Smooth muscle cell (in vitro differentiated cells): Measurements from ENCODE around the gene DLGAP1. TPM values are rescaled to one million over a fixed set of nuclear protein-coding genes. Genes with fewer than 3 reads are reported as not detected.

ENCODE experiments used
- DNase-seq: peaks from one replicate; lab custom pipeline; 2025; ENCODE audit not compliant: unreplicated experiment; lab: John Stamatoyannopoulos, UW
- H2AFZ ChIP-seq: fragments of 200-600 bp; sonication (generic); 2 replicates; pipeline ENCODE4 v1.6.0; 2016; ENCODE audit warnings: antibody characterized with exemption, low read depth, mild to moderate bottlenecking
- H3F3A ChIP-seq: fragments of 200-600 bp; sonication (generic); 2 replicates; pipeline ENCODE4 v1.6.0; 2017; ENCODE audit warnings: antibody characterized with exemption, low read depth
- H3K27ac ChIP-seq: fragments of 200-600 bp; sonication (generic); 2 replicates; pipeline ENCODE4 v1.5.1; 2016; ENCODE audit warnings: low read depth, mild to moderate bottlenecking
- H3K27me3 ChIP-seq: fragments of 200-600 bp; sonication (generic); 2 replicates; pipeline ENCODE4 v1.6.1; 2016; ENCODE audit warnings: low read depth, mild to moderate bottlenecking
- H3K36me3 ChIP-seq: fragments of 200-600 bp; sonication (generic); 2 replicates; pipeline ENCODE4 v1.5.1; 2016; ENCODE audit warnings: low read depth
- H3K4me1 ChIP-seq: fragments of 200-600 bp; sonication (generic); 2 replicates; pipeline ENCODE4 v1.5.1; 2016; ENCODE audit warnings: low read depth
- H3K4me2 ChIP-seq: fragments of 200-600 bp; sonication (generic); 2 replicates; pipeline ENCODE4 v1.6.0; 2016; ENCODE audit warnings: mild to moderate bottlenecking
- H3K4me3 ChIP-seq: fragments of 200-600 bp; sonication (generic); 2 replicates; pipeline ENCODE4 v1.5.1; 2016; ENCODE audit warnings: mild to moderate bottlenecking
- H3K79me2 ChIP-seq: fragments of 200-600 bp; sonication (generic); 2 replicates; pipeline ENCODE4 v1.6.0; 2016; ENCODE audit warnings: low read depth, mild to moderate bottlenecking
- H3K9ac ChIP-seq: fragments of 200-600 bp; sonication (generic); 2 replicates; pipeline ENCODE4 v1.6.0; 2016; ENCODE audit warnings: low read depth
- H3K9me3 ChIP-seq: fragments of 200-600 bp; sonication (generic); replicated peaks from 2 replicates; pipeline ENCODE4 v1.5.1; 2016; ENCODE audit warnings: low read depth
- H4K20me1 ChIP-seq: fragments of 200-600 bp; sonication (generic); 2 replicates; pipeline ENCODE4 v1.6.0; 2016; ENCODE audit warnings: low read depth
- WGBS: methylation state at CpG from one replicate; pipeline ENCODE4 v1.1.7; 2016; ENCODE audit warnings: low lambda C conversion rate; 5-methylcytosine and 5-hydroxymethylcytosine counted together
- polyA plus RNA-seq: library from polyadenylated mRNA; unstranded; fragments of >200 nt; fragmentation: Nextera tagmentation; extraction: Ambion mirVana; gene quantifications from 2 replicates; pipeline ENCODE4 v1.2.1, GENCODE V29; 2016
- total RNA-seq: library from RNA; depleted of rRNA; stranded (reverse); fragments of >200 nt; gene quantifications from 2 replicates; pipeline ENCODE4 v1.2.3, GENCODE V29; 2014
- TF ChIP-seq, protein P1 (sequence below): fragments of 200-600 bp; sonication (generic); IDR thresholded peaks from 2 replicates; pipeline ENCODE4 v1.5.1; 2017; ENCODE audit warnings: borderline replicate concordance, mild to moderate bottlenecking, antibody characterized with exemption; ENCODE audit not compliant: insufficient read depth, poor library complexity, severe bottlenecking

Gene DLGAP1
- total and polyA plus RNA-seq, 2 experiments from 2014 or later: 2.6 to 11.3 TPM

DNA sequence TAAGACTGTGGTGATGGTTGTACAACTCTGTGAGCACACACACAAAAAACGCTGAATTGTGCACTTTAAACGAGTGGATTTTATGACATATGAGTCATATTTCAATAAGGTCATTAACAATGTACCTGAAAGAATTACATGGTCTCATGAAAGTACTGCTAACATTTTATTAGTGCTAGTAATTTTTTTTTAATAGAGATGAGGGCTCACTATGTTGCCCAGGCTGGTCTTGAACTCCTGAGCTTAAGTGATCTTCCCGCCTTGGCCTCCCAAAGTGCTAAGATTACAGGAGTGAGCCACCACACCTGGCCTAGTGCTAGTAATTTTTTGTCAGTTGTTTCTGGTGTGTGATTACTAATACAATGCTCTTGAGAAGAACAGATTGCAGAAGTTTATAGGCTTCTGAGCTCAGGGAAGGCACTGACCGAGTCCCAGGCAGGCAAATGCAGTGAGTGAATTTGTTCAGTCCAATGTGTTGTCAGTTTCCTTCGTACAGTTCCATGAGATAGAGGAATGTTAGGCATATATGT, 828.1 kb downstream of the DLGAP1 start:
- no peak overlapping the region for H3K4me2 ChIP-seq
- no peak overlapping the region for H3K9ac ChIP-seq
- TF ChIP-seq, protein P1, sequence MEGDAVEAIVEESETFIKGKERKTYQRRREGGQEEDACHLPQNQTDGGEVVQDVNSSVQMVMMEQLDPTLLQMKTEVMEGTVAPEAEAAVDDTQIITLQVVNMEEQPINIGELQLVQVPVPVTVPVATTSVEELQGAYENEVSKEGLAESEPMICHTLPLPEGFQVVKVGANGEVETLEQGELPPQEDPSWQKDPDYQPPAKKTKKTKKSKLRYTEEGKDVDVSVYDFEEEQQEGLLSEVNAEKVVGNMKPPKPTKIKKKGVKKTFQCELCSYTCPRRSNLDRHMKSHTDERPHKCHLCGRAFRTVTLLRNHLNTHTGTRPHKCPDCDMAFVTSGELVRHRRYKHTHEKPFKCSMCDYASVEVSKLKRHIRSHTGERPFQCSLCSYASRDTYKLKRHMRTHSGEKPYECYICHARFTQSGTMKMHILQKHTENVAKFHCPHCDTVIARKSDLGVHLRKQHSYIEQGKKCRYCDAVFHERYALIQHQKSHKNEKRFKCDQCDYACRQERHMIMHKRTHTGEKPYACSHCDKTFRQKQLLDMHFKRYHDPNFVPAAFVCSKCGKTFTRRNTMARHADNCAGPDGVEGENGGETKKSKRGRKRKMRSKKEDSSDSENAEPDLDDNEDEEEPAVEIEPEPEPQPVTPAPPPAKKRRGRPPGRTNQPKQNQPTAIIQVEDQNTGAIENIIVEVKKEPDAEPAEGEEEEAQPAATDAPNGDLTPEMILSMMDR: no peak
- DNase-seq: no peak
- H3K27ac ChIP-seq: peak overlapping the region; percentile 100
- WGBS: 64% methylated on average over 5 of the region's 5 CpGs
- H4K20me1 ChIP-seq: no peaks in the 10 kb centered on the region
- H3K4me1 ChIP-seq: peaks cover 30% of the 10 kb centered on the region
- no peaks in the 10 kb centered on the region for H3K79me2 ChIP-seq
- H2AFZ ChIP-seq: no peak overlapping the region
- no peaks in the 10 kb centered on the region for H3K36me3 ChIP-seq
- H3K9me3 ChIP-seq: no peaks in the 10 kb centered on the region
- peaks cover 20% of the 10 kb centered on the region for H3F3A ChIP-seq
- H3K4me3 ChIP-seq: no peak overlapping the region
- H3K27me3 ChIP-seq: no peaks in the 10 kb centered on the region

DNA sequence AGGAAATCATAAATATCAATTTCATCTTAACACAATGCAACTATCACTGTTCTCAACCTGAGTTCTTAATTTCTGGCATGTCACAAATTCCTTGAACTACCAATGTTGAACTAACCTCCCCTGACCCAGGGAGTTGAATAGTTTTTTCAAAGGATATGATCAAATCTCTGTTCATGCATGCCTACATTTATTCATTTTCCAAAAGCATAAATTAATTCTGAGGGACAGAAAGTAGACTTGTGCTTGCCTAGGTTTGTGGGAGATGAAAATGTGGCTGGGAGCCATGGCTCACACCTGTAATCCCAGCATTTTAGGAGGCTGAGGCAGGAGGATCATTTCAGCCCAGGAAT, 829.4 kb downstream of the DLGAP1 start:
- Histone ChIP-seq H3F3A (peaks cover 24% of the 10 kb centered on the region), H3K9me3 (no peaks in the 10 kb centered on the region), H3K9ac (peak overlapping the region; percentile 97), H3K4me3 (no peak overlapping the region), H4K20me1 (no peaks in the 10 kb centered on the region), H2AFZ (no peak overlapping the region), H3K4me1 (peaks cover 30% of the 10 kb centered on the region), H3K27me3 (no peaks in the 10 kb centered on the region), H3K36me3 (no peaks in the 10 kb centered on the region), H3K27ac (peak overlapping the region; percentile 100), H3K4me2 (peak overlapping the region; percentile 79), H3K79me2 (no peaks in the 10 kb centered on the region)
- TF ChIP-seq, protein P1: no peak
- no peak for DNase-seq

DNA sequence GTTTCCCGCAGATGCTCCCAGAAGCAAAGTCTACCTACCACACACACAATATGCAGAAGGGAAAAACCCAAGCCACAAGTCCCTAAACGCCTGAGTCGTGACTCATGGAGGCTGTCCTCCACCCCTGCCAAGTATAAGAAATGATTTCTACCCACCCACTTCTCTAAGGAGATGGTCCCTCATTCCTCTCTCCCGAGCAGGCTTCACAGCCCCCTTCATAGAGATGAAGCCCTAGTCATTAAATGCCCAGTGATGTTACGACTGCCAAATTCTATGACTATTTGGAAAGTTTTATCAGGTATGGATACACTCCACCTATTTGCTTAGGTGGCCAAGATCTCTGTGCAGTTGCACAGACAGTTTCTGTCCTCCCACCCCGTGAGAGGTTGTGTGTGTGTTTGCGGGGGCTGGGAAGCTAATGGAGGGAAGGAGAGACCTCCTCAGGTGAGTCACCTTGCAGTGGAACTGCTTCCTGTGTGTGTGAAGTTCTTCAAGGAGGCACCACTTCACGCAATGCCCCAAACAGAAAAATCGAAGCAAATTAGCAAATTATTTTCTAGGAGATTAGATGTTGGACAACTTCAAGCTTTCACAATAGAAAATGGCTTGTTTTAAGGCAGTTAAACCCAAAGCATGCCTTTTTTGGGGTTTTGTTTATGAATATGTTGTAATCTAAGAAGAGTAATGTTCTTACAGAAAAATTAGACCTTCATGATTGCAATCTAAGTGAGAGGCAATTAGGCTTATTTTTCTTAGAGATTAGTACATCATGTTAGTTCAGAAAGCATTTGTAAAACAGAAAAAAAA, 830.0 kb downstream of the DLGAP1 start:
- H3K36me3 ChIP-seq: no peaks in the 10 kb centered on the region
- H3K4me2 ChIP-seq: peak overlapping the region; percentile 79
- no peaks in the 10 kb centered on the region for H3K9me3 ChIP-seq
- no peaks in the 10 kb centered on the region for H3K79me2 ChIP-seq
- H2AFZ ChIP-seq: no peak overlapping the region
- TF ChIP-seq, protein P1: no peak
- peak overlapping the region; percentile 26 for H3K4me3 ChIP-seq
- no peak for DNase-seq
- H3K27me3 ChIP-seq: no peaks in the 10 kb centered on the region
- H4K20me1 ChIP-seq: no peaks in the 10 kb centered on the region
- H3K27ac ChIP-seq: peak overlapping the region; percentile 100
- peaks cover 30% of the 10 kb centered on the region for H3K4me1 ChIP-seq
- peaks cover 24% of the 10 kb centered on the region for H3F3A ChIP-seq
- 25% methylated on average over 9 of the region's 9 CpGs for WGBS
- H3K9ac ChIP-seq: peak overlapping the region; percentile 97
